HFFc6 (cell line): ENCODE results near the gene TENT4B. TPM values are rescaled to one million over a fixed set of nuclear protein-coding genes. Genes with fewer than 3 reads are reported as not detected.

Experiments used
- DNase-seq: peaks from one replicate; pipeline ENCODE4 v3.0.0-alpha.2; 2018
- H3K27ac Mint-ChIP-seq: 2 replicates; pipeline ENCODE4 v1.8.0; 2020; ENCODE audit warnings: mild to moderate bottlenecking, mixed read lengths
- H3K27me3 Mint-ChIP-seq: 2 replicates; pipeline ENCODE4 v1.8.0; 2021; ENCODE audit warnings: mild to moderate bottlenecking, moderate library complexity, mixed read lengths; ENCODE audit not compliant: insufficient read depth
- H3K36me3 Mint-ChIP-seq: 2 replicates; pipeline ENCODE4 v1.8.0; 2021; ENCODE audit warnings: low read depth, mixed read lengths
- H3K4me1 Mint-ChIP-seq: 2 replicates; pipeline ENCODE4 v1.8.0; 2020; ENCODE audit warnings: low read depth, mixed read lengths
- H3K4me3 Mint-ChIP-seq: 2 replicates; pipeline ENCODE4 v1.8.0; 2020; ENCODE audit warnings: mild to moderate bottlenecking, moderate library complexity, mixed read lengths
- H3K9me3 Mint-ChIP-seq: 2 replicates; pipeline ENCODE4 v1.8.0; 2020; ENCODE audit warnings: mild to moderate bottlenecking, mixed read lengths
- CTCF ChIP-seq: fragments of 200-600 bp; sonication (generic); IDR thresholded peaks from 2 replicates; pipeline ENCODE4 v1.5.0; 2021; ENCODE audit warnings: antibody characterized with exemption, mild to moderate bottlenecking
- total RNA-seq, 6 experiments: library from RNA; stranded (reverse); fragmentation: NEBNext Ultra II Directional; extraction: Animal tissue kit (Norgen Biotek cat#: 25700); gene quantifications; 2 replicates in 1 of 6; 3 replicates in 5 of 6; pipeline ENCODE4 v1.2.3, GENCODE V29; 2021

The TENT4B gene
- total RNA-seq, 6 experiments from 2014 or later, result 19.4 to 23.0 (median 21.6) TPM

DNA sequence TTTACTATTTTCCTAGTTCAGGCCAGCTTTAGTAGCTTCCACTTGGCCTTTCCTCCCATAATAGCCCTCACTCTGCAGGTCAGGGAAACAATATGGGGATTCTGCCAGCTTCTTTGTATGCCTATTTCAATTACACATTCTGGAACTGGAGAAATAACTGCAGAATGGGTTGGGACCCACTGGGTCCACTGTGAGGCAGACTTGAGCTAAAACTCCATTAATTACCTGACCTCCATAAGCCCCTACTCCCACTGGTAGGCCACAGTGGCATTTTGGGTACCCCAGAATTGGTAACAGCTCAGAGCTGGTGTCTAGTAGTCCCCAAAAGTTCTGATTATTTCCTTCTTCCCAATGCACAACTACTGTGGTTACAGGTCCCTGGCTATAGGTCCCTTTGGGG lies 16.7 kb upstream of the TENT4B start:
- Mint-ChIP-seq H3K4me3 (no peak overlapping the region), H3K27me3 (peaks cover 4% of the 10 kb centered on the region), H3K36me3 (no peaks in the 10 kb centered on the region), H3K9me3 (no peaks in the 10 kb centered on the region; the same call in 1 of the 2 replicates), H3K27ac (no peak overlapping the region), H3K4me1 (no peaks in the 10 kb centered on the region)
- peak; percentile 23; the same call in 1 of the 2 replicates for TF ChIP-seq CTCF
- DNase-seq, result no peak

DNA sequence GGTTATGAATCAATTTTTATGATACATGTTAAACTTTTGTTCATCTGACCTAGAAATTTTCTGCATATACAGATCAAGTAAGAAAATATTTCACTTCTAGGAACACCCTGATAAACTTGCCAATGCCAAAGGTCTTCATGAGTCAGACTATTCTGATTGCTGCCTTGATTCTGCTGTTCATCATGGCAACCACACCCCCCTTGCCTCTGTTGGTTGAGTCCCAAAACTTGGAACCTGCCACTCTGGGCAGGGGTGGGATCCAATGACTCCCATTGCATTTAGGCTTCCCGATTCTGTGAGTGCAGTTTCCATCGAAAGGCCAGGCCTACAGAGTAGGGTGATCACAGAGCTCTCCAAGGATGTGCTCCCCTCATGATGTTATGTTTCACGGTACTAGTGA lies 15.8 kb upstream of the TENT4B start:
- Mint-ChIP-seq H3K9me3 (no peaks in the 10 kb centered on the region; the same call in 1 of the 2 replicates), H3K4me1 (no peaks in the 10 kb centered on the region), H3K4me3 (no peak overlapping the region), H3K36me3 (no peaks in the 10 kb centered on the region), H3K27ac (no peak overlapping the region), H3K27me3 (peaks cover 4% of the 10 kb centered on the region)
- TF ChIP-seq CTCF, result no peak
- DNase-seq, result no peak

- Mint-ChIP-seq H3K4me3 (no peak overlapping the region), H3K9me3 (no peaks in the 10 kb centered on the region; the same call in 1 of the 2 replicates), H3K27me3 (peaks cover 4% of the 10 kb centered on the region), H3K27ac (no peak overlapping the region), H3K36me3 (no peaks in the 10 kb centered on the region), H3K4me1 (no peaks in the 10 kb centered on the region)
- TF ChIP-seq CTCF, result no peak
- no peak for DNase-seq
Observed at GRCh38 chr16:50139580-50139979, 13.5 kb upstream of the TENT4B start.

DNA sequence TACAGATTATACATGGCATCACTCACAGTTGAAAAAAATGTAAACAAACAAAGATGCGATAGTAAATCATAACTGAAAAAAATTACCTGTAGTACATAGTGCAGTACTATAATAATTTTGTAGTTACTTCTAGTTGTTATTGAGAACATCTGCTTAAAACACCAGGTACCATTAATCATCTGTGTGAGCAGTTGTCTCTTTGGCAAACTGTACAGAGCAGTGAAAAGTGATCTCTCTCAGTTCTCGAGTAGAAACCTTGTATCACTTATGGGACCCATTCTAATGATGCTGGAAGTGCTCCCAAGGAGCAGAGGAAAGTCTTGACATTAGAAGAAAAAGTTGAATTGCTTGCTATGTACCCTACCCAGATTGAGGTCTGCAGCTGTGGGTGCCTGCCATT lies 8.9 kb upstream of the TENT4B start:
- Mint-ChIP-seq H3K4me1 (peaks cover 7% of the 10 kb centered on the region; the same call in 1 of the 2 replicates), H3K36me3 (no peaks in the 10 kb centered on the region), H3K4me3 (no peak overlapping the region), H3K9me3 (no peaks in the 10 kb centered on the region; the same call in 1 of the 2 replicates), H3K27ac (no peak overlapping the region), H3K27me3 (peaks cover 2% of the 10 kb centered on the region; the same call in 1 of the 2 replicates)
- TF ChIP-seq CTCF, result no peak
- no peak for DNase-seq

GRCh38 chr16:50146479-50147435 lies 6.3 kb upstream of the TENT4B start:
- Mint-ChIP-seq H3K27me3 (no peaks in the 10 kb centered on the region), H3K27ac (no peak overlapping the region), H3K4me1 (peaks cover 9% of the 10 kb centered on the region), H3K4me3 (no peak overlapping the region), H3K9me3 (no peaks in the 10 kb centered on the region), H3K36me3 (no peaks in the 10 kb centered on the region)
- TF ChIP-seq CTCF, result no peak
- no peak for DNase-seq
